Pancreas (tissue), 10 donors: ENCODE data around the gene PPWD1. TPM values are rescaled to one million over a fixed set of nuclear protein-coding genes. Genes with fewer than 3 reads are reported as not detected.
"Not testable (repeated sequence)": the region's sequence is repeated elsewhere in the genome, so short reads cannot be mapped to it uniquely, and the experiment has no call there.

Source experiments
- ATAC-seq, 4 donors: fragments of 200-7000 bp; cut with Tn5 transposase; one replicate each; pipeline versions ENCODE4 v1.8.0 to v1.9.1; 2020; ENCODE audit warnings: mild to moderate bottlenecking in 4 of 4, moderate library complexity in 4 of 4
- DNase-seq, 6 donors: peaks; one replicate each; pipeline ENCODE4 v3.0.0-alpha.2; 2020
- FAIRE-seq: peaks from 2 replicates; lab custom pipeline; 2012; peaks lifted over from hg19 to GRCh38; lab: Jason Lieb, UNC
- H3K27ac ChIP-seq, 4 donors: fragments of 200-600 bp; sonication (generic); 1 replicate in 3 of 4; 2 replicates in 1 of 4; pipeline versions ENCODE4 v1.5.0 to v1.8.0; 2020
- H3K27me3 ChIP-seq, 4 donors: fragments of 200-600 bp; one replicate each; pipeline ENCODE4 v1.8.0; 2021
- H3K36me3 ChIP-seq, 3 donors: fragments of 200-600 bp; sonication (generic) in 1 of 3; one replicate each; pipeline versions ENCODE4 v1.5.0 to v1.8.0; 2020 to 2021
- H3K4me1 ChIP-seq, 3 donors: fragments of 200-600 bp; one replicate each; pipeline ENCODE4 v1.8.0; 2021
- H3K4me3 ChIP-seq, 4 donors: fragments of 200-600 bp; sonication (generic) in 2 of 4; one replicate each; pipeline versions ENCODE4 v1.5.0 to v1.8.0; 2020 to 2021
- H3K9me3 ChIP-seq, 4 donors: fragments of 200-600 bp; one replicate each; pipeline ENCODE4 v1.8.0; 2021
- WGBS, 2 donors: extraction: QIAGEN DNeasy Blood & Tissue Kit; methylation state at CpG; one replicate each; pipeline ENCODE4 v1.1.7; 2013; 5-methylcytosine and 5-hydroxymethylcytosine counted together
- intact Hi-C, 3 donors: fragments of 100-400 bp; cut with DNase I; formaldehyde crosslinking; loops; one replicate each; pipeline versions ENCODE4 v1.11.1 to v1.14.2; 2022
- polyA plus RNA-seq, 2 donors: library from polyadenylated mRNA; stranded (reverse); fragments of 200-250 nt; gene quantifications; one replicate each; pipeline ENCODE4 v1.2.3, GENCODE V29; 2013
- total RNA-seq, 6 donors: library from RNA; stranded (reverse); fragmentation: NEBNext Ultra II Directional in 4 of 6; extraction: Animal tissue kit (Norgen Biotek cat#: 25700) in 4 of 6; gene quantifications; one replicate each; pipeline versions ENCODE4 v1.2.1 to v1.2.4, GENCODE V29; 2021 to 2023
- TF ChIP-seq, protein P1 (sequence below), 4 donors: fragments of 200-600 bp; sonication (generic) in 3 of 4; IDR thresholded peaks; one replicate each; pipeline versions ENCODE4 v1.5.0 to v1.8.0; 2021; ENCODE audit warnings: antibody characterized with exemption in 4 of 4
- donor health status: healthy with polysubstance abuse.
- donor health status: DM: no; HTN: no; CAD: no; lungs with moderate emphysema.
- donor health status: DM: no; HTN: no; CAD: no.
- donor health status: control.
- donor health status: control.
- donor health status: Bipolar disorder and iron deficiency.
- donor health status: DM: yes; HTN: yes; CAD: no.
- donor health status: DM: no; HTN: no; CAD: no.
- donor health status: DM: no; HTN: no; CAD: no.
- donor health status: DM: yes; HTN: yes; CAD: no.

PPWD1 gene
- total and polyA plus RNA-seq, 8 donors: 7.6 to 40.4 (median 14.2) TPM

DNA sequence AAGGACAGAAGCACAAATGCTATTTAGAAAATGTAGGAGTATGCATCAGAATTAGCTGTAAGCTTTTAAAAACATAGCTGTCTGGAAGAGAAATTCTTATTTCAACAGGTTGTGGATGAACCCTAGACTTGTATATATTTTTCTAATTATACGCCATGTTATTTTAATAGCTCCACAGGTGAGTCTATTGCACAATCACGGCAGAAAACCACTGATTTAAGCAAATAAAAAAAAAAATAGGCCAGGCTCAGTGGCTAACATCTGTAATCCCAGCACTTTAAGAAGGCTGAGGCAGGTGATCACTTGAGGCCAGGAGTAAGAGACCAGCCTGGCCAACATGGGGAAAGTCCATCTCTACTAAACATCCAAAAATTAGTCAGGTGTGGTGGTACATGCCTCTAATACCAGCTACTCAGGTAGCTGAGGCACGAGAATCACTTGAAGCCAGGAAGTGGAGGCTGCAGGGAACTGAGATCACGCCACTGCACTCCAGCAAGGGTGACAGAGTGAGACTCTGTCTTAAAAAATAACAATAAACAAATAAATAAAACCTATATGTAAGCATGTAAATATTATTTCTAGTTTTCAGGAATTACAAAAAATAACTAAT, 49.3 kb downstream of the PPWD1 start:
- no peaks in the 10 kb centered on the region for H3K9me3 ChIP-seq
- no peak overlapping the region for H3K4me3 ChIP-seq
- TF ChIP-seq, protein P1, sequence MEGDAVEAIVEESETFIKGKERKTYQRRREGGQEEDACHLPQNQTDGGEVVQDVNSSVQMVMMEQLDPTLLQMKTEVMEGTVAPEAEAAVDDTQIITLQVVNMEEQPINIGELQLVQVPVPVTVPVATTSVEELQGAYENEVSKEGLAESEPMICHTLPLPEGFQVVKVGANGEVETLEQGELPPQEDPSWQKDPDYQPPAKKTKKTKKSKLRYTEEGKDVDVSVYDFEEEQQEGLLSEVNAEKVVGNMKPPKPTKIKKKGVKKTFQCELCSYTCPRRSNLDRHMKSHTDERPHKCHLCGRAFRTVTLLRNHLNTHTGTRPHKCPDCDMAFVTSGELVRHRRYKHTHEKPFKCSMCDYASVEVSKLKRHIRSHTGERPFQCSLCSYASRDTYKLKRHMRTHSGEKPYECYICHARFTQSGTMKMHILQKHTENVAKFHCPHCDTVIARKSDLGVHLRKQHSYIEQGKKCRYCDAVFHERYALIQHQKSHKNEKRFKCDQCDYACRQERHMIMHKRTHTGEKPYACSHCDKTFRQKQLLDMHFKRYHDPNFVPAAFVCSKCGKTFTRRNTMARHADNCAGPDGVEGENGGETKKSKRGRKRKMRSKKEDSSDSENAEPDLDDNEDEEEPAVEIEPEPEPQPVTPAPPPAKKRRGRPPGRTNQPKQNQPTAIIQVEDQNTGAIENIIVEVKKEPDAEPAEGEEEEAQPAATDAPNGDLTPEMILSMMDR (IDR thresholded peaks at IDR 0.05): no peak
- 65% methylated on average over 4 of the region's 4 CpGs for WGBS, 2 donors
- peaks cover 3 to 14% (median 4%) of the 10 kb centered on the region in 3 donors for H3K36me3 ChIP-seq
- H3K27ac ChIP-seq: peak overlapping the region in 2 of 4 donors; percentile 58 to 61
- H3K4me1 ChIP-seq: peaks cover 7 to 24% (median 23%) of the 10 kb centered on the region in 3 donors
- DNase-seq: no peak
- FAIRE-seq: no peak
- no peaks in the 10 kb centered on the region for H3K27me3 ChIP-seq
- ATAC-seq: peak in 3 of 4 donors; percentile 5 to 31 (median 9)
- intact Hi-C loops: no loop called here

DNA sequence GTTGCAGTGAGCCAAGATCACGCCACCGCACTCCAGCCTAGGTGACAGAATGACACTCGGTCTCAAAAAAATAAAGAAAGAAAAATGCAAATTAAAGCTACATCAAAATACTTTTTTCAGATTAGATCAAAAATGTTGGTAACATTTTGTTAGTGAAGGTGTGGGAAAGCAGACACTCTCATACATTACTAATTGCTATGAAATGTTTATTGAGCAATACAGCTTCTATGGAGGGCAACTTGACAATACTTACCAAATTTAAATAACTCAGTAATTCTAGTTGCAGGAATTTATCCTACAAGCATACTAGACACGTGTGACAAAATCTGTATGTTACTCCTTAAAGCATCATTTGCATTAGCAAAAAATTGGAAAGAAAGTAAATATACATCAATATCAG, 56.9 kb downstream of the PPWD1 start:
- Histone ChIP-seq H3K4me1 (peaks cover 9 to 13% (median 9%) of the 10 kb centered on the region in 3 donors), H3K9me3 (no peaks in the 10 kb centered on the region), H3K27me3 (no peaks in the 10 kb centered on the region), H3K4me3 (no peak overlapping the region), H3K27ac (no peak overlapping the region), H3K36me3 (no peaks in the 10 kb centered on the region)
- FAIRE-seq: no peak
- 89 to 92% methylated on average over 4 of the region's 4 CpGs for WGBS, 2 donors
- no peak for DNase-seq
- intact Hi-C loops: no loop called here
- TF ChIP-seq, protein P1 (IDR thresholded peaks at IDR 0.05): no peak
- no peak for ATAC-seq

DNA sequence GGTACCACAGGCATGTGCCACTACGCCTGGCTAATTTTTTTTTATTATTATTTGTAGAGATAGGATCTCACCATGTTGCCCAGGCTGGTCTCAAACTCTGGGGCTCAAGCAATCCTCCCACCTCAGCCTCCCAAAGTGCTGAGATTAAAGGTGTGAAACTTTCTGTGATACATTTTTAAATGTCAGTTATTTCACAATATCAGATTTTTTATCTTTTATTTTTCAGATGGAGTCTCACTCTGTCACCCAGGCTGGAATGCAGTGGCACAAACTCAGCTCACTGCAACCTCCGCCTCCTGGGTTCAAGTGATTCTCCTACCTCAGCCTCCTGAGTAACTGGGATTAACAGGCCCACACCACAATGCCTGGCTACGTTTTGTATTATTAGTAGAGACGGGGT, 58.9 kb downstream of the PPWD1 start:
- FAIRE-seq, H3K36me3 ChIP-seq, H3K27ac ChIP-seq, H3K4me3 ChIP-seq, H3K9me3 ChIP-seq, ATAC-seq, intact Hi-C loops, H3K27me3 ChIP-seq, DNase-seq: not testable (repeated sequence)
- H3K4me1 ChIP-seq: peaks cover 9 to 22% (median 19%) of the 10 kb centered on the region in 3 donors
- 85 to 90% methylated on average over 4 of the region's 4 CpGs for WGBS, 2 donors

DNA sequence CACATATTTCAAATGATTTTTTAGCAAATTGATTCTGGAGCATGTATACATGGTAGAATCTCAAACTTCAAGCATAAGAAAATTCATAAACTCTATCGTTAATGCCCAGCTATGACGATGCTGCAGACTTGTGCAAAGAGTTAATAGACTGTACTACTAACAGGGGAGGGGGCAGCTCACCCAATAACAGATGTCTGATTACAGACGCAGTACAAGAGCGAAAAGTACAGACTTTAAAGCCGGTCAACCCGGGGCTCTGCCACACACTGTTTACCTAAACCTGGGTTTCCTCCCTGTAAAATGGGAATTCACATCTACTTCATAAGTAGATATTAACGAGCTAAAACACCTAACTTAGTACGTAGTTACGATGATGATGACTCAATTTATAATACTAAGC, 60.4 kb downstream of the PPWD1 start:
- Histone ChIP-seq H3K36me3 (no peaks in the 10 kb centered on the region), H3K4me3 (peak overlapping the region; percentile 66 to 92 (median 79)), H3K27me3 (no peaks in the 10 kb centered on the region), H3K27ac (peak overlapping the region in 2 of 4 donors; percentile 28 to 83), H3K4me1 (peaks cover 9 to 22% (median 19%) of the 10 kb centered on the region in 3 donors), H3K9me3 (no peaks in the 10 kb centered on the region)
- intact Hi-C loops: no loop called here
- no peak for DNase-seq
- WGBS, 2 donors: 1 to 2% methylated on average over 9 of the region's 9 CpGs
- FAIRE-seq: no peak
- ATAC-seq: peak in 1 of 4 donors; percentile 1
- TF ChIP-seq, protein P1 (IDR thresholded peaks at IDR 0.05): no peak

DNA sequence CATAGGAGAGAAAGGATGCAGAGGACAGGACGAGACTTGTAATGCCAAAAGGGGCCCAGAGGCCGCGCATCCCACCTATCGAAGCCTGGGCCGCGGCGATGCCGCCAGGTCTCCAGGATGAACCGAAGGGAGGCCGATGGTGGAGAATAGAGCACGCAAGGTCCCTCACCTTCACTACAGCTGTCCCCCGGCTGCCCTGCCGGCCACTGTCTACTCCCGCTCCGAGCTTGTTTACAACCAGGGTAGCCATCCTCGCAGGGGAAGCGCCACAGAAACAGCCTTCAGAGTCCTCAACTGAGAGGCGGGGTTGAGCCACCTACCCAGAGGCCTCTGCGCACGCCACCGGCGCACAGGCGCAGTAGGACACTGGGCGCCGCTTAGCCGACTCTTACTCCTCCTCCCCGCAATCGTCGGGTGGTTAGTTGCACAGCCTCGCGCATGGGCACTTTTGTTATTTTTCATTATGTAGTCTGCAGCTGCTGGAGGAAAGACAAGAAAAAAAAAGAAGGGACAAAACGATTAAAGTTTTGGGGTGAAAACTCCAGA, 61.0 kb downstream of the PPWD1 start, which contains the start of gene TRIM23:
Gene TRIM23 (minus strand): TSS at position 309 of the 546 bp plus-strand sequence. CDS start 59 bp downstream, at position 250.
- TF ChIP-seq, protein P1 (IDR thresholded peaks at IDR 0.05): no peak
- no peaks in the 10 kb centered on the region for H3K36me3 ChIP-seq
- peak within 1 kb of the TSS; percentile 66 to 92 (median 79) for H3K4me3 ChIP-seq
- no peaks in the 10 kb centered on the region for H3K27me3 ChIP-seq
- intact Hi-C loops: no loop called here
- DNase-seq (peak; percentile 88 to 94 (median 88)), ATAC-seq (peak; percentile 96 to 99 (median 97)), FAIRE-seq (no peak)
- H3K9me3 ChIP-seq: no peaks in the 10 kb centered on the region
- peak within 1 kb of the TSS; percentile 28 to 83 (median 74) for H3K27ac ChIP-seq
- 0% methylated on average over 32 of the region's 32 CpGs for WGBS, 2 donors
- H3K4me1 ChIP-seq: peaks cover 9 to 22% (median 19%) of the 10 kb centered on the region in 3 donors
